GM12875 (cell line): ENCODE data around the gene SRSF6.

ENCODE experiments used
- H3K4me3 ChIP-seq: one replicate; pipeline ENCODE4 v1.5.1; 2011; ENCODE audit warnings: low read depth, low read length, control low read depth
- TF ChIP-seq, protein P1 (sequence below): IDR thresholded peaks from 2 replicates; pipeline ENCODE4 v1.5.1; 2011; ENCODE audit warnings: low read depth, mild to moderate bottlenecking, control low read depth, inconsistent platforms, low read length, moderate library complexity, borderline replicate concordance; ENCODE audit not compliant: insufficient read depth

SRSF6 gene

DNA sequence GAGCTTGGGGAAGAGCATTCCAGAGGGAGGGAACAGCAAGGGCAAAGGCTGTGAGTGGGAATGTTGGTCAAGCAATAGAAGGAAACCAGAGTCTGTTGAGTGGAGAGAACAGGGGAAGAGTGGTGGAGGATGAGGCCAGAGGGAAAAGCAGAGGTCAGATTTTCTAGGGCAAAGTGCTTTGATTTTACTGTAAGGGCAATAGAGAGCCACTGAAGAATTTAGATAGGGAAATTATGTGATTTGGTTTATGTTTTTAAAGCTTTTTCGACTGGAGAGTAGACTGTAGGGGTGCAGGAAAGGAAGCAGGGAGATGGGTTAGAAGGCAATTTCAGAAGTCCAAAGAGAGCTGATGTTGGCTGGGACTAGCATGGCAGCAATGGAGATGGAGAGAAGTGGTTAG lies 54.2 kb downstream of the SRSF6 start:
- TF ChIP-seq, protein P1, sequence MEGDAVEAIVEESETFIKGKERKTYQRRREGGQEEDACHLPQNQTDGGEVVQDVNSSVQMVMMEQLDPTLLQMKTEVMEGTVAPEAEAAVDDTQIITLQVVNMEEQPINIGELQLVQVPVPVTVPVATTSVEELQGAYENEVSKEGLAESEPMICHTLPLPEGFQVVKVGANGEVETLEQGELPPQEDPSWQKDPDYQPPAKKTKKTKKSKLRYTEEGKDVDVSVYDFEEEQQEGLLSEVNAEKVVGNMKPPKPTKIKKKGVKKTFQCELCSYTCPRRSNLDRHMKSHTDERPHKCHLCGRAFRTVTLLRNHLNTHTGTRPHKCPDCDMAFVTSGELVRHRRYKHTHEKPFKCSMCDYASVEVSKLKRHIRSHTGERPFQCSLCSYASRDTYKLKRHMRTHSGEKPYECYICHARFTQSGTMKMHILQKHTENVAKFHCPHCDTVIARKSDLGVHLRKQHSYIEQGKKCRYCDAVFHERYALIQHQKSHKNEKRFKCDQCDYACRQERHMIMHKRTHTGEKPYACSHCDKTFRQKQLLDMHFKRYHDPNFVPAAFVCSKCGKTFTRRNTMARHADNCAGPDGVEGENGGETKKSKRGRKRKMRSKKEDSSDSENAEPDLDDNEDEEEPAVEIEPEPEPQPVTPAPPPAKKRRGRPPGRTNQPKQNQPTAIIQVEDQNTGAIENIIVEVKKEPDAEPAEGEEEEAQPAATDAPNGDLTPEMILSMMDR: no peak
- H3K4me3 ChIP-seq: no peak overlapping the region

- H3K4me3 ChIP-seq: peak overlapping the region; percentile 22
- TF ChIP-seq, protein P1: no peak
These were observed 55.8 kb downstream of the SRSF6 start for GRCh38 chr20:43513372-43513930.
